B cell (primary cell): ENCODE measurements around the gene MIGA1. TPM values are rescaled to one million over a fixed set of nuclear protein-coding genes. Genes with fewer than 3 reads are reported as not detected.

Experiments
- ATAC-seq: fragments of 200-7000 bp; cut with Tn5 transposase; one replicate; pipeline ENCODE4 v1.10.0; 2021; ENCODE audit warnings: low read depth, mild to moderate bottlenecking, moderate number of reproducible peaks, moderate library complexity
- CTCF ChIA-PET: fragments of 350-600 bp; sonication (Branson Sonifier 250); formaldehyde crosslinking; loops from one replicate; lab custom pipeline; 2021; ENCODE audit warnings: antibody characterized with exemption, inconsistent platforms; lab: Charles Lee
- POLR2A ChIA-PET: fragments of 350-600 bp; sonication (Branson Sonifier 250); formaldehyde crosslinking; loops from one replicate; lab custom pipeline; 2021; ENCODE audit warnings: antibody characterized with exemption; lab: Charles Lee
- DNase-seq: peaks from one replicate; pipeline ENCODE4 v3.0.0; 2013
- H2AFZ ChIP-seq: 2 replicates; pipeline ENCODE4 v1.6.1; 2012; ENCODE audit warnings: mild to moderate bottlenecking, low read depth, low read length; ENCODE audit not compliant: insufficient read depth, poor library complexity, severe bottlenecking
- H3K27ac ChIP-seq, 2 donors: 1 replicate in 1 of 2; 2 replicates in 1 of 2; pipeline ENCODE4 v1.5.1; 2012 to 2013; ENCODE audit warnings: low read length in 2 of 2, mild to moderate bottlenecking in 2 of 2, moderate library complexity in 1 of 2
- H3K27me3 ChIP-seq, 4 experiments: fragments of 200-600 bp in 1 of 4; sonication (generic) in 1 of 4; replicated peaks in 1 of 4; 1 replicate in 2 of 4; 2 replicates in 2 of 4; pipeline versions ENCODE4 v1.6.1 to v1.7.0; 2013 to 2016; ENCODE audit warnings: low read length in 3 of 4, mild to moderate bottlenecking in 2 of 4, mixed read lengths in 1 of 4, moderate library complexity in 1 of 4; ENCODE audit not compliant: insufficient read depth in 4 of 4, control insufficient read depth in 3 of 4; ENCODE audit errors: control extremely low read depth in 1 of 4
- H3K36me3 ChIP-seq, 2 experiments: replicated peaks in 1 of 2; 1 replicate in 1 of 2; 2 replicates in 1 of 2; pipeline versions ENCODE4 v1.6.1 to v1.7.1; 2013; ENCODE audit warnings: low read length in 1 of 2; ENCODE audit not compliant: insufficient read depth in 2 of 2, control insufficient read depth in 1 of 2; ENCODE audit errors: control extremely low read depth in 1 of 2, extremely low read depth in 1 of 2
- H3K4me1 ChIP-seq, 2 donors: fragments of 200-600 bp in 1 of 2; sonication (generic) in 1 of 2; 1 replicate in 1 of 2; 2 replicates in 1 of 2; pipeline versions ENCODE4 v1.5.1 to v1.6.1; 2013 to 2017; ENCODE audit warnings: low read length in 2 of 2; ENCODE audit not compliant: control insufficient read depth in 2 of 2, insufficient read depth in 2 of 2
- H3K4me2 ChIP-seq: replicated peaks from 2 replicates; pipeline ENCODE3; 2012; ENCODE audit warnings: mild to moderate bottlenecking, low read depth, low read length; ENCODE audit not compliant: poor library complexity, severe bottlenecking
- H3K4me3 ChIP-seq, 5 experiments: fragments of 200-600 bp in 1 of 5; sonication (generic) in 1 of 5; 1 replicate in 3 of 5; 2 replicates in 2 of 5; pipeline versions ENCODE4 v1.5.1 to v1.7.0; 2011 to 2016; ENCODE audit warnings: low read length in 4 of 5, mild to moderate bottlenecking in 4 of 5, low read depth in 2 of 5, control low read depth in 1 of 5, moderate library complexity in 1 of 5; ENCODE audit not compliant: insufficient read depth in 1 of 5; ENCODE audit errors: control extremely low read depth in 1 of 5, extremely low read depth in 1 of 5
- H3K79me2 ChIP-seq: fragments of 200-600 bp; sonication (generic); one replicate; pipeline ENCODE4 v1.6.0; 2016; ENCODE audit warnings: low read length; ENCODE audit not compliant: control insufficient read depth, insufficient read depth
- H3K9ac ChIP-seq: fragments of 200-600 bp; sonication (generic); 2 replicates; pipeline ENCODE4 v1.6.1; 2017; ENCODE audit warnings: mild to moderate bottlenecking, low read length, moderate library complexity
- H3K9me3 ChIP-seq, 3 donors: one replicate each; pipeline versions ENCODE4 v1.6.1 to v1.7.1; 2013; ENCODE audit warnings: low read length in 2 of 3; ENCODE audit not compliant: control insufficient read depth in 2 of 3, insufficient read depth in 1 of 3; ENCODE audit errors: control extremely low read depth in 1 of 3
- H4K20me1 ChIP-seq: 2 replicates; pipeline ENCODE4 v1.6.0; 2012; ENCODE audit warnings: mild to moderate bottlenecking, low read length; ENCODE audit not compliant: insufficient read depth, control insufficient read depth, poor library complexity, severe bottlenecking
- H3K27ac Mint-ChIP-seq: one replicate; pipeline ENCODE4 v1.8.0; 2021; ENCODE audit warnings: mixed read lengths
- H3K27me3 Mint-ChIP-seq: one replicate; pipeline ENCODE4 v1.8.0; 2021; ENCODE audit warnings: mixed read lengths
- H3K4me1 Mint-ChIP-seq: one replicate; pipeline ENCODE4 v1.8.0; 2021; ENCODE audit warnings: mixed read lengths
- H3K4me3 Mint-ChIP-seq: one replicate; pipeline ENCODE4 v1.8.0; 2021; ENCODE audit warnings: mixed read lengths
- H3K9me3 Mint-ChIP-seq: one replicate; pipeline ENCODE4 v1.8.0; 2022; ENCODE audit warnings: mixed read lengths; ENCODE audit not compliant: insufficient read depth
- EZH2 ChIP-seq: IDR thresholded peaks from 2 replicates; pipeline ENCODE4 v1.6.1; 2012; ENCODE audit warnings: borderline replicate concordance, low read depth, mild to moderate bottlenecking, moderate library complexity, low read length; ENCODE audit not compliant: insufficient read depth, poor library complexity, severe bottlenecking
- WGBS: methylation state at CpG from one replicate; pipeline ENCODE4 v1.1.5; 2013; ENCODE audit warnings: missing lambda C conversion rate; ENCODE audit not compliant: insufficient coverage; 5-methylcytosine and 5-hydroxymethylcytosine counted together
- intact Hi-C: fragments of 100-400 bp; cut with micrococcal nuclease; formaldehyde crosslinking; loops from one replicate; pipeline ENCODE4 v1.10.0; 2022
- polyA plus RNA-seq: library from polyadenylated mRNA; depleted of rRNA; stranded (reverse); fragments of >200 nt; gene quantifications from 2 replicates; pipeline ENCODE4 v1.2.3, GENCODE V29; 2012
- total RNA-seq, 2 donors: library from RNA; stranded (reverse); fragments of 120-200 nt in 1 of 2; gene quantifications; 1 replicate in 1 of 2; 2 replicates in 1 of 2; pipeline versions ENCODE4 v1.2.3 to v1.2.4, GENCODE V29; 2013 to 2022
- TF ChIP-seq, protein P1 (sequence below): fragments of 200-600 bp; IDR thresholded peaks from one replicate; pipeline ENCODE4 v1.8.0; 2022; ENCODE audit warnings: antibody characterized with exemption, mild to moderate bottlenecking

MIGA1 gene
- total and polyA plus RNA-seq, 2 donors (not counting 1 experiment from before 2014, with no cell fraction given), result 5.0 to 18.0 TPM

DNA sequence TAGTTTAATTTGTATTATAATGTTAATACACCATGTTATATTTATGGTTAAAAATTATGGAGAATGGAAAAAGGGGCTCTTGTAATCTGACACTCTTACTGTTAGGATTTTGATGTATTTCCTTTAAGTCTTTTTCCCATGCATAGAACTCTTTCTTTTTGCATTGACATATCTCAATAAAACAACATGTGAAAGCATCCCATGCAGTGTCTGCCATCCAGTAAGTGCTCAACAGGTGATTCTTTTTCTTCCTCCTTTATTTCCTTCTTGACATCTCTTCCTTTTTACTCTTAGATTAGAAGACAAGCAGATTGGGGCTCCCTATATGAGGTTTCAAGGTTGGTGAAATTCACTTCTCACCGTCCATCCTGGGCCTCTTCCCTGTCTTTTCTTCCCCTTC is 111.8 kb downstream of the MIGA1 start:
- CTCF ChIA-PET, result no interaction called here
- H3K4me2 ChIP-seq, result no peak overlapping the region
- no peaks in the 10 kb centered on the region for H3K79me2 ChIP-seq
- H3K27me3 Mint-ChIP-seq, result peaks cover 19% of the 10 kb centered on the region
- peaks cover 13% of the 10 kb centered on the region for H3K4me1 Mint-ChIP-seq
- intact Hi-C loops, result no loop called here
- TF ChIP-seq, protein P1, sequence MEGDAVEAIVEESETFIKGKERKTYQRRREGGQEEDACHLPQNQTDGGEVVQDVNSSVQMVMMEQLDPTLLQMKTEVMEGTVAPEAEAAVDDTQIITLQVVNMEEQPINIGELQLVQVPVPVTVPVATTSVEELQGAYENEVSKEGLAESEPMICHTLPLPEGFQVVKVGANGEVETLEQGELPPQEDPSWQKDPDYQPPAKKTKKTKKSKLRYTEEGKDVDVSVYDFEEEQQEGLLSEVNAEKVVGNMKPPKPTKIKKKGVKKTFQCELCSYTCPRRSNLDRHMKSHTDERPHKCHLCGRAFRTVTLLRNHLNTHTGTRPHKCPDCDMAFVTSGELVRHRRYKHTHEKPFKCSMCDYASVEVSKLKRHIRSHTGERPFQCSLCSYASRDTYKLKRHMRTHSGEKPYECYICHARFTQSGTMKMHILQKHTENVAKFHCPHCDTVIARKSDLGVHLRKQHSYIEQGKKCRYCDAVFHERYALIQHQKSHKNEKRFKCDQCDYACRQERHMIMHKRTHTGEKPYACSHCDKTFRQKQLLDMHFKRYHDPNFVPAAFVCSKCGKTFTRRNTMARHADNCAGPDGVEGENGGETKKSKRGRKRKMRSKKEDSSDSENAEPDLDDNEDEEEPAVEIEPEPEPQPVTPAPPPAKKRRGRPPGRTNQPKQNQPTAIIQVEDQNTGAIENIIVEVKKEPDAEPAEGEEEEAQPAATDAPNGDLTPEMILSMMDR, result no peak
- TF ChIP-seq EZH2, result no peak
- peaks cover 11 to 13% of the 10 kb centered on the region in 2 donors for H3K4me1 ChIP-seq
- no peak overlapping the region for H3K9ac ChIP-seq
- H3K36me3 ChIP-seq, result no peaks in the 10 kb centered on the region
- H3K27ac Mint-ChIP-seq, result no peak overlapping the region
- H3K27me3 ChIP-seq, result peaks cover 0 to 12% (median 4%) of the 10 kb centered on the region in 4 experiments
- H3K27ac ChIP-seq, result no peak overlapping the region
- H3K9me3 ChIP-seq, result peaks cover 0 to under 1% (median 0%) of the 10 kb centered on the region in 3 donors
- no peaks in the 10 kb centered on the region for H4K20me1 ChIP-seq
- H3K4me3 Mint-ChIP-seq, result no peak overlapping the region
- POLR2A ChIA-PET, result no interaction called here
- ATAC-seq (no peak), DNase-seq (no peak)
- peaks cover 2% of the 10 kb centered on the region for H3K9me3 Mint-ChIP-seq
- no peak overlapping the region for H2AFZ ChIP-seq
- H3K4me3 ChIP-seq, result no peak overlapping the region
- no CpG with 5 or more reads among the region's 1 CpG for WGBS

DNA sequence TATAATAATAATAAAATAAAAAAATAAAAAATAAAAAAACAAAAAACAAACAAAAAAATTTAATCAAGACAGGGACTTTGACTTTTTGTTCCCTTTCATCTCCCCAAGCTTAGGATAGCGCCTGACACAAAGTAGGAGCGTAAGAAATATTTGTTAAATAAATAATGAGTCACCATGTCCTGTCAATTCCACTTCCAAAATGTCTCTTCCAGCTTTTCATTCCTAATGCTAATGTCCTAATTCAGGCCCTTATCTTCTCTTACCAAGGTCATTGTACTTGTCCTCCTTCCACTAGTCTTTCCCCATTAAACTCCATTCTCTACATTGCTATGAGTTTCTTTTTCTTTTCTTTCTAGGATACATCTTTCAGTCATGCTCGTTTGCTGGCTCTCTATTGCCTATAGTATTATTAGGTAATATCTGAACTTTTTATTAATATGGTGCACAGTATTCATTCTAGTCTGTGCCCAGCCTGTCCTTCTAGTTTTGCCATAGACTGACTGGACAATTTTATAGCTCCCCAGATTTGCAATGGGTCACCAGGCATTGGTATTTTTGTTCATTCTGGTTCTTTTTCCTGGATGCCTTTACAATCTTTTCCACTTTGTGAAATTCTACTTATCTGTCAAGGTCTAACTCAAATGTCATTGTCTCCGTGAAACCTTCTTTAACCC is 120.3 kb downstream of the MIGA1 start:
- H3K4me3 ChIP-seq, result no peak overlapping the region
- H3K4me1 Mint-ChIP-seq, result no peaks in the 10 kb centered on the region
- intact Hi-C loops, result no loop called here
- H3K27me3 ChIP-seq, result no peaks in the 10 kb centered on the region
- no peaks in the 10 kb centered on the region for H3K36me3 ChIP-seq
- H3K9me3 ChIP-seq, result peaks cover 0 to 3% (median 1%) of the 10 kb centered on the region in 3 donors
- no peak overlapping the region for H3K4me2 ChIP-seq
- ATAC-seq (no peak), DNase-seq (no peak)
- H4K20me1 ChIP-seq, result no peaks in the 10 kb centered on the region
- WGBS, result no CpG with 5 or more reads among the region's 4 CpGs
- H3K9ac ChIP-seq, result no peak overlapping the region
- no peak overlapping the region for H3K27ac Mint-ChIP-seq
- POLR2A ChIA-PET, result no interaction called here
- H3K4me3 Mint-ChIP-seq, result no peak overlapping the region
- H2AFZ ChIP-seq, result no peak overlapping the region
- no peaks in the 10 kb centered on the region for H3K27me3 Mint-ChIP-seq
- no peak for TF ChIP-seq EZH2
- TF ChIP-seq, protein P1, result no peak
- CTCF ChIA-PET, result no interaction called here
- H3K79me2 ChIP-seq, result no peaks in the 10 kb centered on the region
- H3K9me3 Mint-ChIP-seq, result no peaks in the 10 kb centered on the region
- no peaks in the 10 kb centered on the region for H3K4me1 ChIP-seq
- H3K27ac ChIP-seq, result no peak overlapping the region
